ENCODE data around the gene LIN52.

- TF ChIP-seq CTCF (IDR thresholded peaks at IDR 0.05; ENCODE audit: extremely low read depth in 1 of 2, insufficient read depth in 1 of 2, low read depth in 1 of 2, low read length in 2 of 2) (no peak), FOS (IDR thresholded peaks at IDR 0.05; ENCODE audit: borderline replicate concordance, insufficient read depth, low read length) (no peak), MYC (IDR thresholded peaks at IDR 0.05; ENCODE audit: low read depth, low read length) (no peak), POLR2A (IDR thresholded peaks at IDR 0.05; ENCODE audit: low read depth, low read length) (no peak), EZH2 (IDR thresholded peaks at IDR 0.05; ENCODE audit: borderline replicate concordance, low read depth, low read length, severe bottlenecking) (no peak)
These were observed 85.2 kb downstream of the LIN52 start for GRCh38 chr14:74169906-74170305.

Data from endothelial cell of umbilical vein (primary cell).